ENCODE data around the gene HERC3.

GRCh38 chr4:88610771-88611170 is 18.5 kb downstream of the HERC3 start:
- no peak for TF ChIP-seq CTCF (IDR thresholded peaks at IDR 0.05)
- no peak for TF ChIP-seq POLR2A (IDR thresholded peaks at IDR 0.05)
